Karpas-422 (cell line): Measurements from ENCODE around the gene TTYH2. TPM values are rescaled to one million over a fixed set of nuclear protein-coding genes. Genes with fewer than 3 reads are reported as not detected.

Experiments
- DNase-seq: peaks from one replicate; pipeline ENCODE4 v3.0.0-alpha.2; 2015
- H2AFZ ChIP-seq: fragments of 200-600 bp; sonication (generic); 2 replicates; pipeline ENCODE4 v1.6.1; 2014; ENCODE audit warnings: antibody characterized with exemption, low read length, mixed read lengths
- H3K27ac ChIP-seq: fragments of 200-600 bp; sonication (generic); 2 replicates; pipeline ENCODE4 v1.5.1; 2014; ENCODE audit warnings: mild to moderate bottlenecking, low read length, moderate library complexity
- H3K27me3 ChIP-seq: fragments of 200-600 bp; sonication (generic); 2 replicates; pipeline ENCODE4 v1.6.1; 2014; ENCODE audit warnings: low read length, mixed read lengths
- H3K36me3 ChIP-seq: fragments of 200-600 bp; sonication (generic); 2 replicates; pipeline ENCODE4 v1.6.1; 2014; ENCODE audit warnings: low read length, mixed read lengths; ENCODE audit not compliant: insufficient read depth
- H3K4me1 ChIP-seq: fragments of 200-600 bp; sonication (generic); 2 replicates; pipeline ENCODE4 v1.6.1; 2014; ENCODE audit warnings: mild to moderate bottlenecking, low read length, mixed read lengths
- H3K4me2 ChIP-seq: fragments of 200-600 bp; sonication (generic); 2 replicates; pipeline ENCODE4 v1.6.1; 2014; ENCODE audit warnings: low read length, low read depth, mild to moderate bottlenecking; ENCODE audit not compliant: poor library complexity, severe bottlenecking
- H3K4me3 ChIP-seq: fragments of 200-600 bp; sonication (generic); 2 replicates; pipeline ENCODE4 v1.5.1; 2014; ENCODE audit warnings: mild to moderate bottlenecking, antibody characterized with exemption, low read length, mixed read lengths
- H3K79me2 ChIP-seq: fragments of 200-600 bp; sonication (generic); 2 replicates; pipeline ENCODE4 v1.6.1; 2014; ENCODE audit warnings: mild to moderate bottlenecking, low read length, mixed read lengths
- H3K9ac ChIP-seq: fragments of 200-600 bp; sonication (generic); 2 replicates; pipeline ENCODE4 v1.6.0; 2014; ENCODE audit warnings: low read length
- H3K9me2 ChIP-seq: fragments of 200-600 bp; sonication (generic), shearing (Covaris generic); replicated peaks from 2 replicates; pipeline ENCODE4 v1.6.0; 2014; ENCODE audit warnings: mild to moderate bottlenecking, low read length, moderate library complexity; ENCODE audit not compliant: insufficient read depth
- H3K9me3 ChIP-seq: fragments of 300-700, 200-600 bp; sonication (generic); 2 replicates; pipeline ENCODE4 v1.6.1; 2014; ENCODE audit warnings: low read length, mixed read lengths
- H4K20me1 ChIP-seq: fragments of 200-600 bp; sonication (generic); 2 replicates; pipeline ENCODE4 v1.6.1; 2014; ENCODE audit warnings: mild to moderate bottlenecking, antibody characterized with exemption, low read length, low read depth; ENCODE audit not compliant: insufficient read depth
- total RNA-seq: library from RNA; depleted of rRNA; stranded (reverse); fragments of >200 nt; shearing (Covaris generic); gene quantifications from 2 replicates; pipeline ENCODE4 v1.2.3, GENCODE V29; 2014; ENCODE audit warnings: low replicate concordance; rRNA removed

The TTYH2 gene, protein sequence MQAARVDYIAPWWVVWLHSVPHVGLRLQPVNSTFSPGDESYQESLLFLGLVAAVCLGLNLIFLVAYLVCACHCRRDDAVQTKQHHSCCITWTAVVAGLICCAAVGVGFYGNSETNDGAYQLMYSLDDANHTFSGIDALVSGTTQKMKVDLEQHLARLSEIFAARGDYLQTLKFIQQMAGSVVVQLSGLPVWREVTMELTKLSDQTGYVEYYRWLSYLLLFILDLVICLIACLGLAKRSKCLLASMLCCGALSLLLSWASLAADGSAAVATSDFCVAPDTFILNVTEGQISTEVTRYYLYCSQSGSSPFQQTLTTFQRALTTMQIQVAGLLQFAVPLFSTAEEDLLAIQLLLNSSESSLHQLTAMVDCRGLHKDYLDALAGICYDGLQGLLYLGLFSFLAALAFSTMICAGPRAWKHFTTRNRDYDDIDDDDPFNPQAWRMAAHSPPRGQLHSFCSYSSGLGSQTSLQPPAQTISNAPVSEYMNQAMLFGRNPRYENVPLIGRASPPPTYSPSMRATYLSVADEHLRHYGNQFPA
- 1.1 TPM in 1 of 2 replicates, not detected in the other for total RNA-seq

DNA sequence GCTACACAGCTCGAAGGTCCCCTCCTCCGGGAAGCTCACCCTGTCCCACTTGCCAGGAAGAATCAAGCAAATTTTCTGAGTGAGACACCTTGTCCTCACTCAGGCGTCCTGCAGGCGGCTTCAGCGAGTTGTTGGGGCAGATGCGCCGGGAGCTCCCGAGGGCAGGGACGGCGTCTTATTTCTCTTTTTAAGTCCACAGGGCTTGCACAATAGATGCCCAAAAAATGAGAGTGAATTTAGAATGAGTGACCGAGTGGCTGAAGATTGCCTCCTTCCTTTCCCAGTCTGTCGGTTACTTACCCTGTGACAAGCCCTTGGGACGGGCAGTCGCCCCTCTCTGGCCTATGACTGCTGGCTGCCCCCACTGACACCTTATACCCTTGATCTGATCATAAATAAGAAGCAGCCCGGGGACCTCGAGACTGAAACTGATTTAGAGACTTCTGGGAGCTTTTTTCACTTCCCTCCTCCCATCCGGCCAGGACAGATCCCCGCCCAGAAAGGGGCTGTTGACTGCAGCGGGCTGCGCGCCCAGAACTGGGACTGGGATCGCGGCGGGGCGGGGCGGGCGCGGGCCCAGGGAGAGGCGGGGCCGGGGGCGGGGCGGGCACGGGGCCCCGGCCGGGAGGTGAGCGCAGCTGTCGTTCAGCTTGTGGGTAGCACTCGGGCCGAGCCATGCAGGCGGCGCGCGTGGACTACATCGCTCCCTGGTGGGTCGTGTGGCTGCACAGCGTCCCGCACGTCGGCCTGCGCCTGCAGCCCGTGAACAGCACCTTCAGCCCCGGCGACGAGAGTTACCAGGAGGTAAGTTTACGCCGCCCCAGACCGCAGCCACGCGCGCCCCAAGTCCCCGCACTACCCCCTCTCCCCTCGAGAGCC is at the start of gene TTYH2:
TTYH2 (plus strand) TSS at position 659 of the 879 bp plus-strand sequence; CDS start at position 676, 17 bp downstream.
- Histone ChIP-seq H3K4me3 (peak within 1 kb of the TSS; percentile 50; the same call in 1 of the 2 replicates), H3K27me3 (no peaks in the 10 kb centered on the region), H4K20me1 (peaks cover 26% of the 10 kb centered on the region; the same call in 1 of the 2 replicates), H3K9me2 (no peaks in the 10 kb centered on the region), H3K27ac (peak within 1 kb of the TSS; percentile 34; the same call in 1 of the 2 replicates), H3K9me3 (no peaks in the 10 kb centered on the region), H3K36me3 (peaks cover 16% of the 10 kb centered on the region; the same call in 1 of the 2 replicates), H3K4me1 (peaks cover 21% of the 10 kb centered on the region), H2AFZ (peak within 1 kb of the TSS; percentile 81; the same call in 1 of the 2 replicates), H3K9ac (peak within 1 kb of the TSS; percentile 53), H3K4me2 (peak within 1 kb of the TSS; percentile 64), H3K79me2 (no peaks in the 10 kb centered on the region)
- peak; percentile 81 for DNase-seq

DNA sequence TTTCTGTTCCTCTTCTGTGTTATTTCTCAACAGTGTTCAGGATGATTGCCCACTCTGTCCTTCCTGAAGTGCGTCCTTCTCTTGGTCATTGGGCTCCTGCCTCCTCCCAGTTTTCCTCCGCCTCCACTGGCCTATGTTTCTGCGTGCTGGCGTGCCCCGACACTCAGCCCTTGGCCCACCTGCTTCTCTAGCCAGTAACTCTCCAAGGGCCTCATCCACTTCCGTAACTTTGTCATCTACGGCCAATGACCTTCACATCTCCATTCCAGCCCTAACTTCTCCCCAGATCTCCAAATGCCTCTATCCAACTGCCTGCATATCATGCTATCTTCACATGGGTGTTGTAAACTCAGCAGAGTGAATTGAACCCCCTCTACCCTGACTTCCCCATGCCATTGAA is 49.5 kb upstream of the TTYH2 start:
- Histone ChIP-seq H3K4me3 (no peak overlapping the region), H3K4me2 (no peak overlapping the region), H3K4me1 (no peaks in the 10 kb centered on the region), H3K27me3 (no peaks in the 10 kb centered on the region), H2AFZ (no peak overlapping the region), H3K9me2 (no peaks in the 10 kb centered on the region), H3K9me3 (no peaks in the 10 kb centered on the region), H4K20me1 (no peaks in the 10 kb centered on the region), H3K36me3 (no peaks in the 10 kb centered on the region), H3K79me2 (no peaks in the 10 kb centered on the region), H3K9ac (no peak overlapping the region), H3K27ac (no peak overlapping the region)
- DNase-seq = no peak

DNA sequence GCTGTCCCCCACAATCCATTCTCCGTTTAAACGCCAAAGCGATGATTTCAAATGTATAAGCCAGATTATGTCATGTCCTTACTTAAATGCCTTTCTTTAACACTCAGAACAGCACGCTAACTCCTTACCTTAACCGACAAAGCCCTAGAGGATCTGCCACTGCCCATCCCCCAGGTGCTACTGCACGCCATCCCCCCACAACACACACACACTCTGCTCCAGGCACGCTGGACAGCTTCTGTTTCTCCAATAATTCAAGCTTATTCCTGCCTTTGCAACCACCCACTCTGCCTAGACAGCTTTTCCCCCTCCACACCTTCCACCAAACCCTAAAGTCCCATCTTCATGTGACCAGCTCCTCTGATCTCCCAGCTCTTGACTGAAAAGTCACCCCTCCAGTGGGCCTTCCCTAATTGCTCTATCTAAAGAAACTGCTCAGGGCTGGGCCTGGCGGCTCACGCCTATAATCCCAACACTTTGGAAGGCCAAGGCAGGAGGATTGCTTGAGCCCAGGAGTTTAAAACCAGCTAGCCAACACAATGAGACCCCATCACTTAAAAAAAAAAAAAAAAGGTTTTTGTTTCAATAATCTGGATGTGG is 48.8 kb upstream of the TTYH2 start:
- Histone ChIP-seq H3K4me3 (no peak overlapping the region), H3K27ac (no peak overlapping the region), H3K36me3 (no peaks in the 10 kb centered on the region), H3K4me2 (no peak overlapping the region), H4K20me1 (no peaks in the 10 kb centered on the region), H3K79me2 (no peaks in the 10 kb centered on the region), H3K9me3 (no peaks in the 10 kb centered on the region), H2AFZ (no peak overlapping the region), H3K27me3 (no peaks in the 10 kb centered on the region), H3K4me1 (no peaks in the 10 kb centered on the region), H3K9ac (no peak overlapping the region), H3K9me2 (no peaks in the 10 kb centered on the region)
- DNase-seq = no peak

DNA sequence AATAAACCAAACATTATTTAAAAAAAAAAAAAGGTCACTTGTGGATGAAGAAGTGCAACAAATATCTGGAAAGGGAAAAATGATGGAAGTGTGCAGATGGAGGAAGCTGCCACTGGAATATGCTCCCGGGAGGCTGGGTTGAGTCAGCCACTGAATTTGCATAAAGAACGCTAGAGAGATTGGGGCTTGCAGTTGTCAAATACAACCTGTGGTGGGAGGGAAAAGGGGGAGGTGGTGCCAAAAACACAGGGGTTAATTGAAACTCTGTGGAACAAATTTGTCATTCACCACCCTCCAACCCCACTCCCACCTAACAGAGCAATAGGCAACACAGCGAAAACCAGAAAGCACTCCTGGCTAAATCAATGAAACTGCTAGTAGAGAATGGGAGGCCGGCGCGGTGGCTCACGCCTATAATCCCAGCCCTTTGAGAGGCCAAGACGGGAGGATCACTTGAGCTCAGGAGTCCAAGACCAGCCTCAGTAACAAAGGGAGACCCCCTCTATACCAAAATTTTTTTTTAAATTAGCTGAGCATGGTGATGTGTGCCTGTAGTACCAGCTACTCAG is 47.5 kb upstream of the TTYH2 start:
- no peak overlapping the region for H3K4me2 ChIP-seq
- H3K4me1 ChIP-seq = no peaks in the 10 kb centered on the region
- DNase-seq = no peak
- H2AFZ ChIP-seq = no peak overlapping the region
- H3K79me2 ChIP-seq = no peaks in the 10 kb centered on the region
- no peaks in the 10 kb centered on the region for H3K9me3 ChIP-seq
- no peaks in the 10 kb centered on the region for H4K20me1 ChIP-seq
- no peak overlapping the region for H3K4me3 ChIP-seq
- H3K36me3 ChIP-seq = no peaks in the 10 kb centered on the region
- H3K27ac ChIP-seq = no peak overlapping the region
- H3K9ac ChIP-seq = no peak overlapping the region
- no peaks in the 10 kb centered on the region for H3K27me3 ChIP-seq
- no peaks in the 10 kb centered on the region for H3K9me2 ChIP-seq

DNA sequence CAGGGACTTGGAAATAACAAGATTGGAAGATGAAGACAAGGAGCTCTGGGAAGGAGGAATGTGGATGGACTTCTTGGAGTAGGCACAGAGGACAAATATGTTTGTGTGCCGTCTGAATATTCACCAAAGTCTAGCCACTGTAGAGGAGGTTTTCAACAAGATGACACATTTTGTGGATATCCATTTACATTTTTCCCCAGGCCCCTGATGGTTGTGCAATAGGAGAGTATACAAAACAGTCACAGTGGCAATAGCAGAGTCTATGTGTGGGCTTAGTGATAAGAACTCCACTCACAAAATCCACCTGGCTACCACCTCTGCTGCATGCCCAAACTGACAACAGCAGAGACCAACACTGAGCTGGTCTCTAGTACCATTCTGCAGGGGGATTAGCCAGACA is 42.4 kb upstream of the TTYH2 start:
- H3K27me3 ChIP-seq = no peaks in the 10 kb centered on the region
- no peaks in the 10 kb centered on the region for H4K20me1 ChIP-seq
- H3K9me3 ChIP-seq = no peaks in the 10 kb centered on the region
- no peaks in the 10 kb centered on the region for H3K79me2 ChIP-seq
- no peak for DNase-seq
- H2AFZ ChIP-seq = no peak overlapping the region
- H3K9ac ChIP-seq = no peak overlapping the region
- H3K27ac ChIP-seq = no peak overlapping the region
- H3K9me2 ChIP-seq = no peaks in the 10 kb centered on the region
- H3K4me3 ChIP-seq = no peak overlapping the region
- no peaks in the 10 kb centered on the region for H3K4me1 ChIP-seq
- no peaks in the 10 kb centered on the region for H3K36me3 ChIP-seq
- H3K4me2 ChIP-seq = no peak overlapping the region

DNA sequence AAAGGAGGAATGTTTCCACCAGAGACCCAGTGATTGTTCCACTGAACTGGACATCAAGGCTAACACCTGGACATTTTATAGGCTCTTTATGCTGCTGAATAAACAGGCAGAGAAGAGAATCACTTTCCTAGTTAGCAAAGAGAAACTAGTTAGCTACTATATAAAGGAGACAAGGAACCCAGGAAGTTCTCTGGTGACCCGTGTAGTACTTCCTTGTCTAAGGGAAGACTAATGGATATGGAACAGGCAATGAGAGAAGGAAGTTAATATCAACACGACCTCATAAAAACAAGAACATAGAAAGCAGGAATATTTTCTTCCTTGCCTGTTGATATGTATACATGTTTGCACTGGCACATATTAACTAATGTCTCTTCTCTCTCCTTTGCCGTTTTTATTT is 40.7 kb upstream of the TTYH2 start:
- Histone ChIP-seq H4K20me1 (no peaks in the 10 kb centered on the region), H3K27me3 (no peaks in the 10 kb centered on the region), H2AFZ (no peak overlapping the region), H3K4me3 (no peak overlapping the region), H3K4me2 (no peak overlapping the region), H3K9me3 (no peaks in the 10 kb centered on the region), H3K9ac (no peak overlapping the region), H3K27ac (no peak overlapping the region), H3K4me1 (no peaks in the 10 kb centered on the region), H3K9me2 (no peaks in the 10 kb centered on the region), H3K79me2 (no peaks in the 10 kb centered on the region), H3K36me3 (no peaks in the 10 kb centered on the region)
- no peak for DNase-seq

DNA sequence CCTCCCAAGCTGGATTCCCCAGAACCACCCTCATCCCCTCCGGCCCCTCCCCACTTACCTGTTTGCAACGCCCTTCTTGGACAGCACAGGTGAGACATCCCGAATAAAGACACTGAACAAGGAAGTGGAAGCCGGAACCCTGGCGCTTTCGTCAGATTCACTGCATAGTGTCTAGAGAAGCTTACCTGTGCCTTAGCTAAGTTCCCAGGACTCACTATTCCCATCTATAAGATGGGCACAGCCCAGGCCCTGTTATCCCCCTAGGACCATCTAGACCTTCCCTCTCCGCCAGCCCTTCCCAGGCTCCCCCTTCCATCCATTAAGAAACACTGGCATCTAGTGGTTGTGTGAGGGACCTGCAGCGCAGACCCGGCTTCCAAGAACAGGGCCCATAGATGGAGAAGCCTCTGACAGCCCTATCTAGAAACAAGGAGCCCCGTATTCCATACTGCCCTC is 36.8 kb upstream of the TTYH2 start:
- Histone ChIP-seq H3K4me2 (no peak overlapping the region), H3K4me3 (no peak overlapping the region), H4K20me1 (no peaks in the 10 kb centered on the region), H3K9ac (no peak overlapping the region), H3K9me3 (no peaks in the 10 kb centered on the region), H3K27me3 (no peaks in the 10 kb centered on the region), H2AFZ (no peak overlapping the region), H3K4me1 (no peaks in the 10 kb centered on the region), H3K79me2 (no peaks in the 10 kb centered on the region), H3K9me2 (no peaks in the 10 kb centered on the region), H3K36me3 (no peaks in the 10 kb centered on the region), H3K27ac (no peak overlapping the region)
- DNase-seq = peak; percentile 85
